ENCODE results near the gene CCDC138.

- TF ChIP-seq POLR2AphosphoS5 (IDR thresholded peaks at IDR 0.05) = no peak
- TF ChIP-seq, protein P1, sequence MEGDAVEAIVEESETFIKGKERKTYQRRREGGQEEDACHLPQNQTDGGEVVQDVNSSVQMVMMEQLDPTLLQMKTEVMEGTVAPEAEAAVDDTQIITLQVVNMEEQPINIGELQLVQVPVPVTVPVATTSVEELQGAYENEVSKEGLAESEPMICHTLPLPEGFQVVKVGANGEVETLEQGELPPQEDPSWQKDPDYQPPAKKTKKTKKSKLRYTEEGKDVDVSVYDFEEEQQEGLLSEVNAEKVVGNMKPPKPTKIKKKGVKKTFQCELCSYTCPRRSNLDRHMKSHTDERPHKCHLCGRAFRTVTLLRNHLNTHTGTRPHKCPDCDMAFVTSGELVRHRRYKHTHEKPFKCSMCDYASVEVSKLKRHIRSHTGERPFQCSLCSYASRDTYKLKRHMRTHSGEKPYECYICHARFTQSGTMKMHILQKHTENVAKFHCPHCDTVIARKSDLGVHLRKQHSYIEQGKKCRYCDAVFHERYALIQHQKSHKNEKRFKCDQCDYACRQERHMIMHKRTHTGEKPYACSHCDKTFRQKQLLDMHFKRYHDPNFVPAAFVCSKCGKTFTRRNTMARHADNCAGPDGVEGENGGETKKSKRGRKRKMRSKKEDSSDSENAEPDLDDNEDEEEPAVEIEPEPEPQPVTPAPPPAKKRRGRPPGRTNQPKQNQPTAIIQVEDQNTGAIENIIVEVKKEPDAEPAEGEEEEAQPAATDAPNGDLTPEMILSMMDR (IDR thresholded peaks at IDR 0.05) = no peak
- no peak for TF ChIP-seq POLR2A (IDR thresholded peaks at IDR 0.05; ENCODE audit: low read depth)
Measured at GRCh38 chr2:108896741-108897140, 110.2 kb downstream of the CCDC138 start.
